Muscle layer of duodenum (tissue), 2 donors: ENCODE data around the gene RHBDL2.
"Not testable (repeated sequence)": the region's sequence is repeated elsewhere in the genome, so short reads cannot be mapped to it uniquely, and the experiment has no call there.

Source experiments
- H3K27ac ChIP-seq: one replicate; pipeline ENCODE4 v1.7.0; 2013; ENCODE audit warnings: mild to moderate bottlenecking, low read length
- H3K27me3 ChIP-seq: one replicate; pipeline ENCODE4 v1.7.0; 2013; ENCODE audit warnings: low read depth, mild to moderate bottlenecking, control low read depth, low read length
- H3K36me3 ChIP-seq, 2 donors: one replicate each; pipeline ENCODE4 v1.7.0; 2013; ENCODE audit warnings: low read length in 2 of 2, control low read depth in 1 of 2, mild to moderate bottlenecking in 1 of 2; ENCODE audit not compliant: insufficient read depth in 2 of 2, control insufficient read depth in 1 of 2
- H3K4me1 ChIP-seq, 2 donors: one replicate each; pipeline ENCODE4 v1.7.0; 2013; ENCODE audit warnings: low read length in 2 of 2, mild to moderate bottlenecking in 2 of 2, control low read depth in 1 of 2, moderate library complexity in 1 of 2; ENCODE audit not compliant: insufficient read depth in 2 of 2, control insufficient read depth in 1 of 2
- H3K4me3 ChIP-seq, 2 donors: one replicate each; pipeline ENCODE4 v1.7.0; 2013; ENCODE audit warnings: low read length in 2 of 2, low read depth in 1 of 2, mild to moderate bottlenecking in 1 of 2
- H3K9me3 ChIP-seq, 2 donors: one replicate each; pipeline ENCODE4 v1.7.0; 2013; ENCODE audit warnings: low read length in 2 of 2, control low read depth in 1 of 2, mild to moderate bottlenecking in 1 of 2; ENCODE audit not compliant: control insufficient read depth in 1 of 2
- donor health status: healthy.

The RHBDL2 gene, protein sequence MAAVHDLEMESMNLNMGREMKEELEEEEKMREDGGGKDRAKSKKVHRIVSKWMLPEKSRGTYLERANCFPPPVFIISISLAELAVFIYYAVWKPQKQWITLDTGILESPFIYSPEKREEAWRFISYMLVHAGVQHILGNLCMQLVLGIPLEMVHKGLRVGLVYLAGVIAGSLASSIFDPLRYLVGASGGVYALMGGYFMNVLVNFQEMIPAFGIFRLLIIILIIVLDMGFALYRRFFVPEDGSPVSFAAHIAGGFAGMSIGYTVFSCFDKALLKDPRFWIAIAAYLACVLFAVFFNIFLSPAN

DNA sequence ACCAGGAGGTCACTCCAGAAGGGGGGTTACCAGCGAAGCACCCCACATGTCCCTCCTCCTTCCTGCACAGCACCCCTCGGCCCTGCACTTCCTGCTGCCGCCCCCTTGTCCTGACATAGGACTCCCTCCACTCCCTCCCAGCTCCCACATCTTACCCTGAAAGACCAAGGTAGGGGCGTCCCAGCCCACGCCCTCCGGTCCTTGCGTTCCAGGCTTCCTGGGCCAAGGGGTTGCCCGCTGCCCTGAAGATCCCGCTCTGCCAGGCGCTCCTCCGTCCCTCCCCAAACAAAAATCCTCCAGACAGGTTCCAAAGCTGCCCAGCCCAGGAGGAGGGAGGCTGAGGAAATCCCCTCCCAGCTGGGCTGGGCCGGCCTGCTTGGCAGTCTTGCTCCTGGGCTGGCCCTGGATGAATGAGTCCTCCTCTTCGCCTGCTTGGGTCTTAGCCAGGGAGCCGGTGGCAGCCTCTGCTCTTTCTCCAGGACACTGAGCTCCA lies at the start of gene RHBDL2:
TSS of gene RHBDL2 (minus strand) at position 304 of the 493 bp plus-strand sequence. CDS start 22,618 bp downstream, outside the sequence.
- Histone ChIP-seq H3K27me3 (no peaks in the 10 kb centered on the region), H3K36me3 (no peaks in the 10 kb centered on the region), H3K9me3 (no peaks in the 10 kb centered on the region), H3K4me1 (peaks cover 3 to 4% of the 10 kb centered on the region in 2 donors), H3K27ac (no peak within 1 kb of the TSS), H3K4me3 (peak within 1 kb of the TSS; percentile 52 to 66)

GRCh38 chr1:38990738-38991637 lies 49.4 kb upstream of the RHBDL2 start, which contains the start of gene AKIRIN1:
Gene AKIRIN1 (plus strand): TSS chr1:38991276. CDS start chr1:38991381, 105 bp downstream.
- Histone ChIP-seq H3K27ac (peak within 1 kb of the TSS; percentile 86), H3K36me3 (peaks cover 3 to 4% of the 10 kb centered on the region in 2 donors), H3K4me1 (peaks cover 10 to 18% of the 10 kb centered on the region in 2 donors), H3K9me3 (no peaks in the 10 kb centered on the region), H3K27me3 (no peaks in the 10 kb centered on the region), H3K4me3 (peak within 1 kb of the TSS; percentile 87)

DNA sequence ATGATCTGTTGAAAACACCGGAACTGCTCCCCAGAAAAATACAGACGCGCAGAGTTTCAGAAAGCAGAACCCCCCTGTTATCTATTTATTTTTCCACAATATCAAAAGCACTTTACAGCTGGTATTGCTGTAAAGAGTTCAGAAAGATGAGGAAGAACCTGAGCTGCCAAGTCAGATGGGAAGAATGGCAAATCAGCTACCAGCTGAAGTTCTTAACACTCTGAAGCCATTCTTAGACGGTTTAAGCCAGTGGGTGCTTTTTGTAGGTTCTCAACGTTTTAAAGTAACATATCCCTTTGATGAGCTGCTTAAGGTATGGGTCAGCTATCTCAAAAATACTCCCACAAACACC lies 48.7 kb upstream of the RHBDL2 start:
- Histone ChIP-seq H3K4me1 (peaks cover 10 to 18% of the 10 kb centered on the region in 2 donors), H3K27ac (peak overlapping the region; percentile 57), H3K36me3 (peaks cover 3 to 4% of the 10 kb centered on the region in 2 donors), H3K4me3 (peak overlapping the region; percentile 61 to 87), H3K27me3 (no peaks in the 10 kb centered on the region), H3K9me3 (no peaks in the 10 kb centered on the region)

DNA sequence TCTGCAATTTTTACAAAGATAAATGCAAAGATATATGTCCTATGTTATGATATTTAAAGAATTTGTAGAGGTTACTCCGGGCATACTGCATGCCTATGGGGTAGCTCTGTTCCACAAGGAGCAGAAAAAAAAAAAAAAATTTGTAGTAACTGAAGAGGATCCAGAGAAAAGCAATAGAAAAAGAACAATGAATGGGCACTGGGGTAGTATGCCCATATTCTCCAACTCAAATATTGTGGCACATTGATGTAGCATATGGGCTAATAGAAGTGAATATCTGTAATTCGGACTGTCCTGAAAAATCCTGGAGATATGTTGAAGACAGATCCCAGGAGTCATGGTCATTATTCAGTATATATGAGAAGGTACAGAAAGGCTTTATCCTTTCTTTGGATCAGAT lies 48.3 kb upstream of the RHBDL2 start:
- Histone ChIP-seq H3K27ac (no peak overlapping the region), H3K27me3 (no peaks in the 10 kb centered on the region), H3K36me3 (peaks cover 0 to under 1% of the 10 kb centered on the region in 2 donors), H3K9me3 (no peaks in the 10 kb centered on the region), H3K4me1 (peaks cover 10 to 18% of the 10 kb centered on the region in 2 donors), H3K4me3 (no peak overlapping the region)

- not testable (repeated sequence) for H3K27me3 ChIP-seq, H3K4me3 ChIP-seq, H3K4me1 ChIP-seq, H3K27ac ChIP-seq, H3K9me3 ChIP-seq, H3K36me3 ChIP-seq
Observed at GRCh38 chr1:38979380-38979779, 37.8 kb upstream of the RHBDL2 start.

- not testable (repeated sequence) for H3K36me3 ChIP-seq, H3K4me3 ChIP-seq
Observed at GRCh38 chr1:38978245-38978542, 36.6 kb upstream of the RHBDL2 start.

DNA sequence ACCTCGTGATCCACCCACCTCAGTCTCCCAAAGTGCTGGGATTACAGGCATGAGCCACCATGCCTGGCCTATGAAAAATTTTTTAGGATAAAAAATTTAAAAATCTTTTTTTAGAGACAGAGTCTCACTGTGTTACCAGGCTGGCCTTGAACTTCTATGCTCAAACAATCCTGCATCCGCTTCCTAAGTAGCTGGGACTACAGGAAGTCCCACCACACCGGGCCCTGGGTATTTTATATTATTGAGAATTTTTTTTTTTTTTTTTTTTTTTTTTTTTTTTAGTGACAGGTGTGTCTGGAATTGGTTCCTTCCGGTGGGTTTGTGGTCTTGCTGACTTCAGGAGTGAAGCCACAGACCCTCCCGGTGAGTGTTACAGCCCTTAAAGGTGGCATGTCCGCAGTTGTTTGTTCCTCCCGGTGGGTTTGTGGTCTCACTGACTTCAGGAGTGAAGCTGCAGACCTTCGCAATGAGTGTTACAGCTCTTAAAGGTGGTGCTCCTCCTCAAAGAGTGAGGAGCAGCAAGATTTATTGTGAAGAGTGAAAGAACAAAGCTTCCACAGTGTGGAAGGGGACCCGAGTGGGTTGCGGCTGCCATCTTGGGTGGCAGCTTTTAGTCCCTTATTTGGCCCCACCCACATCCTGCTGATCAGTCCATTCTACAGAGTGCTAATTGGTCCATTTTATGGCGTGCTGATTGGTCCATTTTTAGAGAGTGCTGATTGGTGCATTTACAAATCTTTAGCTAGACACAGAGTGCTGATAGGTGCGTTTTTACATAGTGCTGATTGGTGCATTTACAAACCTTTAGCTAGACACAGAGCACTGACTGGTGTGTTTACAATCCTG lies 36.0 kb upstream of the RHBDL2 start:
- H3K4me3 ChIP-seq, H3K4me1 ChIP-seq, H3K27me3 ChIP-seq, H3K27ac ChIP-seq, H3K36me3 ChIP-seq, H3K9me3 ChIP-seq: not testable (repeated sequence)

More at GRCh38 chr1:38978245-38978542, 36.6 kb upstream of the RHBDL2 start:
- not testable (repeated sequence) for H3K9me3 ChIP-seq, H3K27me3 ChIP-seq, H3K27ac ChIP-seq, H3K4me1 ChIP-seq

GRCh38 chr1:38973659-38974437 lies 32.2 kb upstream of the RHBDL2 start:
- no peaks in the 10 kb centered on the region for H3K36me3 ChIP-seq
- no peak overlapping the region for H3K27ac ChIP-seq
- peaks cover 0 to 8% of the 10 kb centered on the region in 2 donors for H3K9me3 ChIP-seq
- H3K4me3 ChIP-seq, result no peak overlapping the region
- H3K4me1 ChIP-seq, result no peaks in the 10 kb centered on the region
- H3K27me3 ChIP-seq, result no peaks in the 10 kb centered on the region

DNA sequence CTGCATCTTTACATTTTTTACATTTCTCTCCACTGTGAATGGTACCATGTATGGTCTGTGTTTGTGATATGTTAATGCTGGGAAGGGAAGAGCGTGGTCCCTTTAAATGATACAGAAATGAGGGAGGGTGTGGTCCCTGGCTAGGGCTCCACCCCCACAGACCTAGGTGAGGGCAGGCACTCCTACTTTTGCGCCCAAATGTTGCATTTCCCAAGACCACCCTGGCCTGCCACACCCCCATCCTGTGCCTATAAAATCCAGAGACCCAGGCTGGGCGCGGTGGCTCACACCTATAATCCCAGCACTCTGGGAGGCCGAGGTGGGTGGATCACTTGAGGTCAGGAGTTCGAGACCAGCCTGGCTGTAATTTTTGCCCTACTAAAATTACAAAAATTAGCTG lies 31.5 kb upstream of the RHBDL2 start:
- H3K27ac ChIP-seq, H3K9me3 ChIP-seq, H3K36me3 ChIP-seq, H3K4me1 ChIP-seq, H3K27me3 ChIP-seq, H3K4me3 ChIP-seq: not testable (repeated sequence)

DNA sequence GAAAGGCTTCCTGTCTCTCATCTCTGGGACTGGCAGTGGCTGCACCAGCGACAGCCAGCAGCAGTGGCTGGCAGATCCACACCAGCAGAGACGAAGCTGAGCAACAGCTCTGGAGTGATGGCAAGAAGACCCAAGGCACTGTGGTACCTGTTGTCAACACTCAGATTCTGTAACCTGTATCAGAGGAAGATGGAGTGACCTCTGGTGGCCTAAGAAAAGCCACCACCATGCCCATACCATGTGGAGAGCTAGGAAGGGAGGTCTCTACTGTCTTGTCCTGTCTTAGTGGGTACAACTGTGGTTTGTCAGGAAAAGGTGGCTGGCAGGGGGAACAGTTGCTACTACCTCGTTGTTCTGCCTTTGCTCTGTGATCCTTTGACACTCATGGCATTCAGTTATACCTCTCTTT lies 22.5 kb upstream of the RHBDL2 start:
- Histone ChIP-seq H3K9me3 (no peaks in the 10 kb centered on the region), H3K4me3 (no peak overlapping the region), H3K27ac (no peak overlapping the region), H3K36me3 (no peaks in the 10 kb centered on the region), H3K27me3 (no peaks in the 10 kb centered on the region), H3K4me1 (no peaks in the 10 kb centered on the region)
